Stimulated activated CD8-positive, alpha-beta memory T cell treated with anti-CD3 and anti-CD28 coated beads, Interleukin-15, amount 100 ng/mL, for 1 hour (primary cell): ENCODE measurements around the gene TMPRSS9.
"Not testable (repeated sequence)": the region's sequence is repeated elsewhere in the genome, so short reads cannot be mapped to it uniquely, and the experiment has no call there.

Source experiments
- DNase-seq: peaks from one replicate; pipeline ENCODE4 v3.0.0-alpha.2; 2020; ENCODE audit warnings: low read depth

The TMPRSS9 gene

DNA sequence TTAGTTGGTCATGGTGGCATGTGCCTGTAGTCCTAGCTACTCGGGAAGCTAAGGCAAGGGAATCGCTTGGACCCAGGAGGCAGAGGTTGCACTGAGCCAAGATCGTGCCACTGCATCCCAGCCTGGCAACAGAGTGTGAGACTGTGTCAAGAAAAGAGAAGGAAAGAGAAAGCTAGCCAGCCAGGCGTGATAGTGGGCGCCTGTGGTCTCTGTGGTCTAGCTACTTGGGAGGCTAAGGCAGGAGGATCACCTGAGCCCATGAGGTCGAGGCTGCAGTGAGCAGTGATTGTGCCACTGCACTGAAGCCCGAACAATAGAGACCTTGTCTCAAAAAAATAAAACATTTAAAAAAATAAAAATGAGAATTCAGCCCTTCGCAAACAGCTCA lies 34.0 kb downstream of the TMPRSS9 start:
- no peak for DNase-seq

GRCh38 chr19:2394442-2395292 lies 34.6 kb downstream of the TMPRSS9 start:
- DNase-seq = no peak

GRCh38 chr19:2395293-2395829 lies 35.3 kb downstream of the TMPRSS9 start:
- DNase-seq = not testable (repeated sequence)

DNA sequence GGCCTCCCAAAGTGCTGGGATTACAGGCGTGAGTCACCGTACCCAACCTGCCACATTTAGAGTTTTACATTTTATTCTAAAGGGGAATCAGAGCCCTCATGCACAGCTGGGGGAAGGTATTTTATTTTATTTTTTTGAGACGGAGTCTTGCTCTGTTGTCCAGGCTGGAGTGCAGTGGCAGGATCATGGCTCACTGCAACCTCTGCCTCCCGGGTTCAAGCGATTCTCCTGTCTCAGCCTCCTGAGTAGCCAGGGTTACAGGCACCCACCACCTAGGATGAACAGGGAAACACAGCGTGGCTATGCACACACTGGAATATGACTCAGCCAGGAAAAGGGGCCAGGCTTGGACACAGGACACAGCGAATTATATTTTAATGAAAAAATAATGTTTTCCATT lies 37.1 kb downstream of the TMPRSS9 start:
- DNase-seq = not testable (repeated sequence)

GRCh38 chr19:2398735-2399305 lies 38.8 kb downstream of the TMPRSS9 start:
- DNase-seq = no peak

DNA sequence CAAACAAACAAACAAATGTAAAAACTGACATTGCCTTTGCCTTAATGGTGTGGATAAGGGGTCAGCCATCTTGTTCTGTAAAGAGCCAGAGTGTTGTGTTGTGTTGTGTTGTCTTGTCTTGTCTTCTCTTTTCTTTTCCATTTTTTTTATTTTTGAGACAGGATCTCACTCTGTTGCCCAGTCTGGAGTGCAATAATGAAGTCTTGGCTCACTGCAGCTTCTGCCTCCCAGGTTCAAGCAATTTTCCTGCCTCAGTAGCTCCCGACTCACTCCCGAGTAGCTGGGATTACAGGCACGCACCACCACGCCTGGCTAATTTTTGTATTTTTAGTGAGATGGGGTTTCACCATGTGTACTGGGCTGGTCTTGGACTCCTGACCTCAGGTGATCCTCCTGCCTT lies 39.5 kb downstream of the TMPRSS9 start:
- DNase-seq = no peak

GRCh38 chr19:2408247-2408646 lies 48.2 kb downstream of the TMPRSS9 start:
- no peak for DNase-seq

GRCh38 chr19:2409352-2409912 lies 49.4 kb downstream of the TMPRSS9 start:
- DNase-seq = no peak

DNA sequence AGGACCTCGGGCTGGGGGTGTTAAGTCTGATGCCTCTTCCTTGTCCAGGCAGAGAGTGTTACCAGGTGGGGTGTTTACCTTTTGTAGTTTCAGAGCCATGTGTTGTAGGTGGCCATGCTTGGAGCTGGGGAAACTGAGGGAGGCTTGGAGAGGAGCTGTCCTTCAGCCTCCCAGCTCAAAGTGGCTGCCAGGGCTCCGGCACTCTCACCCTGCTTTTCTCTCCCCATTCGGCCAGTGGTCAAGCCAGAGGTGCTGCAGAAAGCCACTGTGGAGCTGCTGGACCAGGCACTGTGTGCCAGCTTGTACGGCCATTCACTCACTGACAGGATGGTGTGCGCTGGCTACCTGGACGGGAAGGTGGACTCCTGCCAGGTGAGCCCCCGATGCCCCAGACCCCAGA lies 50.0 kb downstream of the TMPRSS9 start:
- no peak for DNase-seq

DNA sequence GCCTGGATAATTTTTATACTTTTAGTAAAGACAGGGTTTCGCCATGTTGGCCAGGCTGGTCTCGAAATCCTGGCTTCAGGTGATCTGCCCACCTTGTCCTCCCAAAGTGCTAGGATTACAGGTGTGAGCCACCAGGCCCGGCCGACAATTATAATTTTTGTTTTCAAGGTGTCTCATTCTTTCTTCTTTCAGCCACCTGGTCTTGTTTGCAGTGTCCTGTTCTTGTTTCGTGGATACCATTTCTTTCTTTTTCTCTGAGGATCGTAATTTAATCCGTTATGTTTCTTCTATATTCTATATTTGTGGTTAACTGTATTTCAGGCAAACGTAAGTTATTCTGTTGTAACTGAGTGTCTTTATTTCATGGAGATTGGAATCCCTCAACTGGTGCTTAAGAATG lies 51.6 kb downstream of the TMPRSS9 start:
- DNase-seq = no peak

GRCh38 chr19:2412449-2412848 lies 52.4 kb downstream of the TMPRSS9 start:
- no peak for DNase-seq

DNA sequence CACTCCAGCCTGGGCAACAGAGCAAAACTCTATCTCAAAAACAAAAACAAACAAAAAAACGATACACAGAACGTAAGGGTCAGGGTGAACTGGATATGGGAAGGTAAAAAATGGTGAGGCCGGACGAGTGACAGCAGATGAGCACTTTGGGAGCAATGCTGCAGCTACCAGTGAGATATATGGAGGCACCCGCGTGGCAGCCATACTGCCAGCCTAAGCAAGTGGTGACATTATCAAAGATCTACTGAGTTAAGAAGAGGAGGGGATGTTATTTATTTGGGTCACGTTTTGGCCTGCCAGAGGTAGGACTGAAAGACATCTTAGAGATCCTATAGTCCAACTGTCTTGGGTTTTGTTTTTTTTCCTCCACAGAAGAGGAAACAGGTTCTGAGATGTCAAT lies 53.1 kb downstream of the TMPRSS9 start:
- DNase-seq = no peak

GRCh38 chr19:2413629-2414028 lies 53.6 kb downstream of the TMPRSS9 start:
- no peak for DNase-seq

GRCh38 chr19:2415281-2415972 lies 55.4 kb downstream of the TMPRSS9 start:
- no peak for DNase-seq

- no peak for DNase-seq
Observed at GRCh38 chr19:2415973-2416319, 55.9 kb downstream of the TMPRSS9 start.

- DNase-seq = no peak
Observed at GRCh38 chr19:2416321-2417097, 56.4 kb downstream of the TMPRSS9 start.

- DNase-seq = not testable (repeated sequence)
Observed at GRCh38 chr19:2417436-2417835, 57.4 kb downstream of the TMPRSS9 start.

- no peak for DNase-seq
Observed at GRCh38 chr19:2417881-2418406, 57.9 kb downstream of the TMPRSS9 start.

GRCh38 chr19:2419754-2420153 lies 59.7 kb downstream of the TMPRSS9 start:
- no peak for DNase-seq

DNA sequence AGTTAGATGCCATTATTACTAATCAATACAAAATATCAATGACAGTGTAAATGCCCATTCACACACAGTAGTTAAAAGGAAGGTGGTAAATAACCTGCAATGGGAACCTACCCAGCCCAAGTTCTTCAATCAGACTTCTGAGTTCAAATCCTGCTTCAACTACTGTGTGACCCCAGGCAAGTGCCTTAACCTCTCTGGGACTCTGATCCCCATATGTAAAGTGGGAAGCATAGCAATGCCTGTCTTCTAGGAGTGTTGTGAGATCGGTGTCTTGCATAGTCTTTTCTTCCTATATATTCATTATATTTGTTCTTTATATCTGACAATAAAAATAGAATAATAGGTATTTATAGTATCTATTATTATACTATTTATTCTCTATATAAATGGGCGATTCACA lies 60.4 kb downstream of the TMPRSS9 start:
- DNase-seq = no peak

DNA sequence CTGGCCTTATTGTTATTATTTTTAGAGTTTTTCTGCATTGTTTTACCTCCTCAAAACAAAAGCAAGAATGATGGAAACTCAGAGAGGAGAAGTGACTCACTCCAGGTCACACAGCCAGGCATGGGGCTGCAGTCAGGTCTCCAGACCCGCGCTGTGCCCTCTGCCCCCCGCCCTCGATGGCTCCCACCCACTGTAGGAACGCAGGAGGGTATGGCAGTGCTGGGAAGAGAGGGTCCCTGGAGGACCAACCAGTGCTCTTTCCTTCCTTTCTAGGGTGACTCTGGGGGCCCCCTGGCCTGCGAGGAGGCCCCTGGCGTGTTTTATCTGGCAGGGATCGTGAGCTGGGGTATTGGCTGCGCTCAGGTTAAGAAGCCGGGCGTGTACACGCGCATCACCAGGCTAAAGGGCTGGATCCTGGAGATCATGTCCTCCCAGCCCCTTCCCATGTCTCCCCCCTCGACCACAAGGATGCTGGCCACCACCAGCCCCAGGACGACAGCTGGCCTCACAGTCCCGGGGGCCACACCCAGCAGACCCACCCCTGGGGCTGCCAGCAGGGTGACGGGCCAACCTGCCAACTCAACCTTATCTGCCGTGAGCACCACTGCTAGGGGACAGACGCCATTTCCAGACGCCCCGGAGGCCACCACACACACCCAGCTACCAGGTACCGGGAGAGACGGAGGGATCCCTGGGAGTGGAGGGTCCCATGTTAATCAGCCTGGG lies 61.7 kb downstream of the TMPRSS9 start:
- DNase-seq = no peak
